Glutamatergic neuron (in vitro differentiated cells): ENCODE data around the gene TMEM53. TPM values are rescaled to one million over a fixed set of nuclear protein-coding genes. Genes with fewer than 3 reads are reported as not detected.

Experiments
- DNase-seq: peaks from one replicate; pipeline ENCODE4 v3.0.0; 2022
- H3K27ac Mint-ChIP-seq: one replicate; pipeline ENCODE4 v1.8.0; 2020; ENCODE audit warnings: mild to moderate bottlenecking, mixed read lengths, inconsistent platforms; ENCODE audit not compliant: unreplicated experiment
- H3K27me3 Mint-ChIP-seq: one replicate; pipeline ENCODE4 v1.8.0; 2020; ENCODE audit warnings: mild to moderate bottlenecking, moderate library complexity, mixed read lengths, inconsistent platforms; ENCODE audit not compliant: unreplicated experiment
- H3K36me3 Mint-ChIP-seq: one replicate; pipeline ENCODE4 v1.8.0; 2020; ENCODE audit warnings: mild to moderate bottlenecking, mixed read lengths, inconsistent platforms; ENCODE audit not compliant: unreplicated experiment
- H3K4me1 Mint-ChIP-seq: one replicate; pipeline ENCODE4 v1.8.0; 2020; ENCODE audit warnings: mild to moderate bottlenecking, low read depth, mixed read lengths, inconsistent platforms; ENCODE audit not compliant: unreplicated experiment
- H3K4me3 Mint-ChIP-seq: one replicate; pipeline ENCODE4 v1.8.0; 2020; ENCODE audit warnings: mild to moderate bottlenecking, mixed read lengths, inconsistent platforms; ENCODE audit not compliant: unreplicated experiment
- H3K9me3 Mint-ChIP-seq: one replicate; pipeline ENCODE4 v1.8.0; 2020; ENCODE audit warnings: mild to moderate bottlenecking, moderate library complexity, mixed read lengths, inconsistent platforms; ENCODE audit not compliant: unreplicated experiment
- CTCF ChIP-seq: fragments of 200-600 bp; sonication (generic); IDR thresholded peaks from one replicate; pipeline ENCODE4 v1.5.0; 2021; ENCODE audit not compliant: partially characterized antibody, unreplicated experiment
- total RNA-seq: library from RNA; stranded (reverse); fragmentation: NEBNext Ultra II Directional; extraction: Animal tissue kit (Norgen Biotek cat#: 25700); gene quantifications from one replicate; pipeline ENCODE4 v1.2.1, GENCODE V29; 2021; ENCODE audit not compliant: unreplicated experiment

Gene TMEM53
- total RNA-seq, 1 donor from 2014 or later, result 10.1 TPM

DNA sequence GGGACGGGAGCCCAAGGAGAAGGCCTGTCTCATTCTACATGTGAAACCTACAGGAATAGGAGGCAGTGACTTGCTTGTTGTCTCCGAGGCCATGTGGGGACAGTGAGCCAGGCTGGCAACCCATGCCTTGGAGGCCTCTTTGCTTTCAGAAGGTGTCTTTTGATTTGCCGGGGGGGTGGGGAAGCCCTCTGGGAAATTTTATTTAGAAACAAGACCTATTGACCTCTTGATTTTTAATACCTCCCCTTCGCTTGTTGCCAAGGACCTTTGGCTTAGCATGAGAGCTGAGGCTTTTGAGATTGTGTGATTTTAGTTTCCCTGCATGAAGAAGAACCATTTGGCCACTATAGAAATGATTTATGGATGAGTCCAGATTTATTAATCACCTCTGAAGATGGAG lies 4.3 kb upstream of the TMEM53 start:
- Mint-ChIP-seq H3K4me3 (no peak overlapping the region), H3K27me3 (peaks cover 2% of the 10 kb centered on the region), H3K4me1 (no peaks in the 10 kb centered on the region), H3K9me3 (peaks cover 2% of the 10 kb centered on the region), H3K36me3 (peaks cover 5% of the 10 kb centered on the region), H3K27ac (no peak overlapping the region)
- DNase-seq, result no peak
- no peak for TF ChIP-seq CTCF

- Mint-ChIP-seq H3K9me3 (peaks cover 2% of the 10 kb centered on the region), H3K4me3 (no peak overlapping the region), H3K27me3 (peaks cover 2% of the 10 kb centered on the region), H3K36me3 (peaks cover 4% of the 10 kb centered on the region), H3K27ac (no peak overlapping the region), H3K4me1 (peaks cover 1% of the 10 kb centered on the region)
- DNase-seq, result no peak
- TF ChIP-seq CTCF, result no peak
Observed at GRCh38 chr1:44678120-44678519, 3.8 kb upstream of the TMEM53 start.

DNA sequence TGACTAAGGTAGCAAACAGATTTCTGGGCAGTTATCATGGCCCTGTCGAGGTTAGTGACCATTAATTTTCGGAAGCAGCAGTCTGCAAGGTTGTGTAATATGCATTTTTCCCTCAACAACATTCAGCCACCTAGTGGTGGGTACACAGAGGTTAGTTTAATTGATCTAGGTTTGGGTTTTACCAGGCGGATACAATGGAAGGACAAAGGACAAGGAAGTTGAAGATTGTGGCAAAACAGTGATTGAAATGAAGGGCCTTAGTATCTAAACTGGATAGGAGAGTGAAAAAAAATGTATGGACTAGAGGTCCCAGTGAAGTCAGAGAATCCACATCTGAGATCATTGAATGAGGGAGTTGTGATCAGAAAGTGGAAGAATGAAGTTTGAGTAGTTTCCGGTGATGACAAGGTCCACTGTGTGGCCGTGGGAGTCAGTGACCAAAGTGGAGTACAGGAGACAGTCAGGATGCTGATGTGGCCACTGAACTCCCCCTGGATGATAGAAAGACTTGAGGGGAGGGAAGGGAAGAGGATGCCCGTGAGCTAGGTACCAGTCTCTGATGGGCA lies 3.0 kb upstream of the TMEM53 start:
- Mint-ChIP-seq H3K9me3 (peaks cover 2% of the 10 kb centered on the region), H3K27ac (no peak overlapping the region), H3K27me3 (peaks cover 2% of the 10 kb centered on the region), H3K36me3 (no peaks in the 10 kb centered on the region), H3K4me1 (peaks cover 9% of the 10 kb centered on the region), H3K4me3 (no peak overlapping the region)
- peak; percentile 66 for TF ChIP-seq CTCF
- DNase-seq, result no peak

- no peak for TF ChIP-seq CTCF
- no peaks in the 10 kb centered on the region for H3K36me3 Mint-ChIP-seq
- H3K4me3 Mint-ChIP-seq, result no peak overlapping the region
- H3K4me1 Mint-ChIP-seq, result peaks cover 12% of the 10 kb centered on the region
- peaks cover 2% of the 10 kb centered on the region for H3K27me3 Mint-ChIP-seq
- H3K27ac Mint-ChIP-seq, result no peak overlapping the region
- no peak for DNase-seq
- H3K9me3 Mint-ChIP-seq, result no peaks in the 10 kb centered on the region
Observed at GRCh38 chr1:44676484-44677200, 2.4 kb upstream of the TMEM53 start.

- Mint-ChIP-seq H3K4me3 (peak overlapping the region; percentile 93), H3K4me1 (peaks cover 14% of the 10 kb centered on the region), H3K27ac (no peak overlapping the region), H3K9me3 (no peaks in the 10 kb centered on the region), H3K36me3 (no peaks in the 10 kb centered on the region), H3K27me3 (peaks cover 2% of the 10 kb centered on the region)
- no peak for DNase-seq
- TF ChIP-seq CTCF, result no peak
Observed at GRCh38 chr1:44675186-44675585, 905 bp upstream of the TMEM53 start.
